CD14-positive monocyte (primary cell): ENCODE measurements around the gene MKLN1. TPM values are rescaled to one million over a fixed set of nuclear protein-coding genes. Genes with fewer than 3 reads are reported as not detected.

ENCODE experiments used
- DNase-seq, 3 donors: peaks; one replicate each; pipeline ENCODE4 v3.0.0-alpha.2; 2011 to 2022
- H2AFZ ChIP-seq: 2 replicates; pipeline ENCODE4 v1.6.0; 2012; ENCODE audit warnings: mild to moderate bottlenecking, low read depth, low read length, inconsistent platforms; ENCODE audit not compliant: insufficient read depth, poor library complexity, severe bottlenecking
- H3K27ac ChIP-seq, 2 donors: 1 replicate in 1 of 2; 2 replicates in 1 of 2; pipeline ENCODE4 v1.5.1; 2012 to 2013; ENCODE audit warnings: low read length in 2 of 2, control low read depth in 1 of 2, inconsistent platforms in 1 of 2, low read depth in 1 of 2, mild to moderate bottlenecking in 1 of 2
- H3K27me3 ChIP-seq, 2 donors: one replicate each; pipeline versions ENCODE4 v1.6.0 to v1.6.1; 2011 to 2013; ENCODE audit warnings: low read length in 2 of 2; ENCODE audit not compliant: control insufficient read depth in 2 of 2, insufficient read depth in 2 of 2
- H3K36me3 ChIP-seq, 2 donors: replicated peaks in 1 of 2; 1 replicate in 1 of 2; 2 replicates in 1 of 2; pipeline versions ENCODE4 v1.5.1 to v1.6.1; 2012 to 2013; ENCODE audit warnings: low read length in 2 of 2, control low read depth in 1 of 2, inconsistent platforms in 1 of 2, mild to moderate bottlenecking in 1 of 2; ENCODE audit not compliant: insufficient read depth in 2 of 2, control insufficient read depth in 1 of 2
- H3K4me1 ChIP-seq, 2 donors: 1 replicate in 1 of 2; 2 replicates in 1 of 2; pipeline versions ENCODE4 v1.5.1 to v1.6.1; 2012 to 2013; ENCODE audit warnings: low read length in 2 of 2, control low read depth in 1 of 2, inconsistent platforms in 1 of 2, mild to moderate bottlenecking in 1 of 2, moderate library complexity in 1 of 2; ENCODE audit not compliant: insufficient read depth in 2 of 2, control insufficient read depth in 1 of 2
- H3K4me2 ChIP-seq: replicated peaks from 2 replicates; pipeline ENCODE3; 2012; ENCODE audit warnings: low read length, moderate library complexity, mild to moderate bottlenecking; ENCODE audit not compliant: poor library complexity, severe bottlenecking; ENCODE audit errors: extremely low read depth
- H3K4me3 ChIP-seq, 3 experiments: fragments of 200-600 bp in 1 of 3; sonication (generic) in 1 of 3; replicated peaks in 1 of 3; 1 replicate in 2 of 3; 2 replicates in 1 of 3; pipeline ENCODE4 v1.5.1; 2011 to 2013; ENCODE audit warnings: low read length in 3 of 3, mild to moderate bottlenecking in 3 of 3, control low read depth in 2 of 3, low read depth in 2 of 3, inconsistent platforms in 1 of 3, moderate library complexity in 1 of 3
- H3K79me2 ChIP-seq: 2 replicates; pipeline ENCODE4 v1.6.0; 2012; ENCODE audit warnings: mild to moderate bottlenecking, control low read depth, inconsistent platforms, low read length, moderate library complexity; ENCODE audit not compliant: insufficient read depth
- H3K9ac ChIP-seq: 2 replicates; pipeline ENCODE4 v1.6.0; 2017; ENCODE audit warnings: low read length, mild to moderate bottlenecking; ENCODE audit not compliant: insufficient read depth, poor library complexity, severe bottlenecking
- H3K9me3 ChIP-seq, 2 donors: replicated peaks in 1 of 2; 1 replicate in 1 of 2; 2 replicates in 1 of 2; pipeline versions ENCODE4 v1.5.1 to v1.6.1; 2012 to 2013; ENCODE audit warnings: low read length in 2 of 2, control low read depth in 1 of 2; ENCODE audit not compliant: control insufficient read depth in 1 of 2, insufficient read depth in 1 of 2
- H4K20me1 ChIP-seq: 2 replicates; pipeline ENCODE4 v1.6.0; 2012; ENCODE audit warnings: mild to moderate bottlenecking, low read length, control low read depth, moderate library complexity; ENCODE audit not compliant: insufficient read depth
- H3K27ac Mint-ChIP-seq, 7 donors: one replicate each; pipeline ENCODE4 v1.8.0; 2020; ENCODE audit warnings: mild to moderate bottlenecking in 7 of 7, mixed read lengths in 7 of 7, moderate library complexity in 6 of 7, inconsistent platforms in 2 of 7
- H3K27me3 Mint-ChIP-seq, 3 donors: one replicate each; pipeline ENCODE4 v1.8.0; 2021 to 2022; ENCODE audit warnings: low read depth in 3 of 3, mild to moderate bottlenecking in 3 of 3, mixed read lengths in 3 of 3, moderate library complexity in 3 of 3, inconsistent platforms in 1 of 3
- H3K36me3 Mint-ChIP-seq, 2 donors: one replicate each; pipeline ENCODE4 v1.8.0; 2020; ENCODE audit warnings: mixed read lengths in 2 of 2, inconsistent platforms in 1 of 2, mild to moderate bottlenecking in 1 of 2
- H3K4me1 Mint-ChIP-seq: one replicate; pipeline ENCODE4 v1.8.0; 2020; ENCODE audit warnings: mild to moderate bottlenecking, mixed read lengths
- H3K4me3 Mint-ChIP-seq, 2 donors: one replicate each; pipeline ENCODE4 v1.8.0; 2020; ENCODE audit warnings: mild to moderate bottlenecking in 2 of 2, mixed read lengths in 2 of 2, moderate library complexity in 1 of 2
- H3K9me3 Mint-ChIP-seq, 7 donors: one replicate each; pipeline ENCODE4 v1.8.0; 2020 to 2022; ENCODE audit warnings: mixed read lengths in 7 of 7, mild to moderate bottlenecking in 6 of 7, moderate library complexity in 6 of 7, inconsistent platforms in 2 of 7
- CTCF ChIP-seq: fragments of 200-600 bp; IDR thresholded peaks from one replicate; pipeline ENCODE4 v1.8.0; 2022; ENCODE audit warnings: antibody characterized with exemption, mild to moderate bottlenecking
- WGBS: methylation state at CpG from one replicate; pipeline ENCODE4 v1.1.5; 2013; ENCODE audit warnings: missing lambda C conversion rate; ENCODE audit not compliant: insufficient coverage; 5-methylcytosine and 5-hydroxymethylcytosine counted together
- intact Hi-C, 2 donors: fragments of 100-400 bp; cut with micrococcal nuclease; formaldehyde crosslinking; loops; one replicate each; pipeline versions ENCODE4 v1.15.0 to v1.15.1; 2023
- polyA plus RNA-seq, 3 donors: library from polyadenylated mRNA; depleted of rRNA in 1 of 3; unstranded in 2 of 3; stranded (reverse) in 1 of 3; fragments of 300-500 nt in 2 of 3; fragments of >200 nt in 1 of 3; fragmentation: Illumina TruSeq in 2 of 3; gene quantifications; 1 replicate in 2 of 3; 2 replicates in 1 of 3; pipeline ENCODE4 v1.2.3, GENCODE V29; 2012 to 2021

Gene MKLN1
- polyA plus RNA-seq, 3 donors, result 12.2 to 18.5 (median 17.2) TPM

- Mint-ChIP-seq H3K4me3 (no peak overlapping the region), H3K36me3 (peaks cover 53 to 60% of the 10 kb centered on the region in 2 donors), H3K9me3 (no peaks in the 10 kb centered on the region), H3K27me3 (no peaks in the 10 kb centered on the region), H3K27ac (no peak overlapping the region), H3K4me1 (no peaks in the 10 kb centered on the region)
- TF ChIP-seq CTCF, result no peak
- intact Hi-C loops, result no loop called here
- Histone ChIP-seq H3K27me3 (no peaks in the 10 kb centered on the region), H3K27ac (no peak overlapping the region), H2AFZ (no peak overlapping the region), H3K4me1 (no peaks in the 10 kb centered on the region), H3K9me3 (no peaks in the 10 kb centered on the region), H3K4me2 (no peak overlapping the region), H4K20me1 (peaks cover 10% of the 10 kb centered on the region), H3K79me2 (no peaks in the 10 kb centered on the region), H3K4me3 (no peak overlapping the region), H3K9ac (no peak overlapping the region), H3K36me3 (peaks cover 32 to 85% of the 10 kb centered on the region in 2 donors)
- no peak for DNase-seq
- WGBS, result 100% methylated on average over 1 of the region's 2 CpGs
These were observed 121.8 kb downstream of the MKLN1 start for GRCh38 chr7:131449373-131449902.

- Histone ChIP-seq H3K27me3 (no peaks in the 10 kb centered on the region), H3K4me3 (no peak overlapping the region)
These were observed 126.8 kb downstream of the MKLN1 start for GRCh38 chr7:131454498-131454897.

More at GRCh38 chr7:131454498-131454897, 126.8 kb downstream of the MKLN1 start:
- Mint-ChIP-seq H3K9me3 (no peaks in the 10 kb centered on the region), H3K4me1 (peaks cover 2% of the 10 kb centered on the region), H3K36me3 (peaks cover 36 to 55% of the 10 kb centered on the region in 2 donors), H3K27me3 (peaks cover 0 to 3% (median 0%) of the 10 kb centered on the region in 3 donors), H3K4me3 (no peak overlapping the region), H3K27ac (no peak overlapping the region)
- Histone ChIP-seq H3K36me3 (peaks cover 12 to 72% of the 10 kb centered on the region in 2 donors), H3K4me2 (no peak overlapping the region), H2AFZ (no peak overlapping the region), H3K9ac (no peak overlapping the region), H3K79me2 (no peaks in the 10 kb centered on the region), H3K27ac (no peak overlapping the region), H4K20me1 (peaks cover 8% of the 10 kb centered on the region), H3K9me3 (no peaks in the 10 kb centered on the region), H3K4me1 (no peaks in the 10 kb centered on the region)
- WGBS, result 100% methylated on average over 1 of the region's 1 CpG
- TF ChIP-seq CTCF, result no peak
- intact Hi-C loops, result no loop called here
- no peak for DNase-seq
